ENCODE data around the gene IFT88. TPM values are rescaled to one million over a fixed set of nuclear protein-coding genes. Genes with fewer than 3 reads are reported as not detected.

Gene IFT88
- total and polyA plus RNA-seq, 11 donors: 3.4 to 11.4 (median 8.2) TPM

GRCh38 chr13:20585371-20585770 lies 18.4 kb downstream of the IFT88 start:
- no peak for DNase-seq
- intact Hi-C loops (cut with DNase I): no loop called here
- ATAC-seq: no peak
- no peak overlapping the region for H3K4me3 ChIP-seq
- H3K27me3 ChIP-seq: no peaks in the 10 kb centered on the region
- H3K9me3 ChIP-seq: peaks cover 0 to 21% (median 9%) of the 10 kb centered on the region in 12 donors
- TF ChIP-seq POLR2A (IDR thresholded peaks at IDR 0.05) (no peak), CTCF (IDR thresholded peaks at IDR 0.05) (no peak)
- no peak overlapping the region for H3K27ac ChIP-seq
- peaks cover 0 to 40% (median 21%) of the 10 kb centered on the region in 9 donors for H3K36me3 ChIP-seq
- WGBS, 4 donors: 95 to 99% (median 96%) methylated on average over 2 of the region's 2 CpGs
- H3K4me1 ChIP-seq: peaks cover 0 to 5% (median 0%) of the 10 kb centered on the region in 12 donors

DNA sequence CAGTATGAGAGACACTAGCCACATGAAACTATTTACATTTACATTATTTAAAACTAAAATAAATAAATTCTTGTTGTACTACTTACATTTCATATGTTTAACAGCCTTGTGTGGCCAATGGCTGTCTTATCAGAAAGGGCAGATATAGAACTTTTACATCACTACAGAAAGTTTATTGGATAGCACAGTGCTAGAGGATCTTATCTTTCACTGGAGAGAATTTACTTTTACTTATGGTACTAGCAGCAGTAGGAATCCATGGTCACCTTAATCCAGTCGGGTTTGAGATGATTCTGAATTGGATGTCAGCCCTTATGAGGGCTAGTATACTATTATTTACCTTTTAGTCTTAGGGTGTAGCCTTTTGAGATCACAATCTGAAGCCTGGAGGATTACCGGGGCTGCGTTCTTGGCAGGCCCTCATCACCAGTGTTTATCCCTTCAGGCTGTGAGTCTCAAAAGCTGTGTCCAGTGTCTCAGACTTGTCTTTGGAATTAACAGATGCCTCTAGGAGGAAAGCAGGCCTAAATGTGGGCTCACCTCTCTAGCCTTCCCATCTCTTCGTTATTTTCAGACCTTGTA lies 21.7 kb downstream of the IFT88 start:
- 84 to 92% (median 89%) methylated on average over 4 of the region's 4 CpGs for WGBS, 4 donors
- ATAC-seq: no peak
- no peak overlapping the region for H3K4me3 ChIP-seq
- H3K36me3 ChIP-seq: peaks cover 0 to 46% (median 21%) of the 10 kb centered on the region in 9 donors
- H3K9me3 ChIP-seq: peaks cover 0 to 18% (median 4%) of the 10 kb centered on the region in 12 donors
- TF ChIP-seq CTCF (IDR thresholded peaks at IDR 0.05): no peak
- no peak for TF ChIP-seq POLR2A (IDR thresholded peaks at IDR 0.05)
- no peak for DNase-seq
- no peaks in the 10 kb centered on the region for H3K4me1 ChIP-seq
- H3K27me3 ChIP-seq: no peaks in the 10 kb centered on the region
- intact Hi-C loops (cut with DNase I): no loop called here
- H3K27ac ChIP-seq: no peak overlapping the region

- no peak overlapping the region for H3K27ac ChIP-seq
- H3K4me1 ChIP-seq: no peaks in the 10 kb centered on the region
- no peak overlapping the region for H3K4me3 ChIP-seq
- TF ChIP-seq CTCF (IDR thresholded peaks at IDR 0.05) (no peak), POLR2A (IDR thresholded peaks at IDR 0.05) (no peak)
- intact Hi-C loops (cut with DNase I): no loop called here
- ATAC-seq (no peak), DNase-seq (no peak)
- no peaks in the 10 kb centered on the region for H3K9me3 ChIP-seq
- 93 to 97% (median 95%) methylated on average over 2 of the region's 2 CpGs for WGBS, 4 donors
- H3K27me3 ChIP-seq: no peaks in the 10 kb centered on the region
- H3K36me3 ChIP-seq: peaks cover 0 to 39% (median 5%) of the 10 kb centered on the region in 9 donors
These were observed 23.6 kb downstream of the IFT88 start for GRCh38 chr13:20590561-20590960.

DNA sequence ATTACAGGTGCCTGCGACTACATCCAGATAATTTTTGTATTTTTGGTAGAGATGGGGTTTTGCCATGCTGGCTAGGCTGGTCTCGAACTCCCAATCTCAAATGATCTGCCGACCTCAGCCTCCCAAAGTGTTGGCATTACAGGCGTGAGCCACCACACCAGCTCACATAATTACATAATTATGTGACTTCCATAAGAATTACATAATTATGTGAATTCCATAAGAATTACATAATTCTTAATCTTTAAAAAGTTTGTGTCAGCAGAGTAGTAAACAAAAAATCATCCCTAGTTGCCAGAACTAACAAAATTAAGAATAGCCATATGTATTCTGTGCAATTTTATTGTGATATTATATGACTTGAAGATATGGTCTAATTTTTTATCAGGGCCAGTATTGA lies 25.6 kb downstream of the IFT88 start:
- Histone ChIP-seq H3K27ac (no peak overlapping the region), H3K9me3 (no peaks in the 10 kb centered on the region), H3K4me1 (no peaks in the 10 kb centered on the region), H3K36me3 (peaks cover 0 to 51% (median 16%) of the 10 kb centered on the region in 9 donors), H3K27me3 (no peaks in the 10 kb centered on the region), H3K4me3 (no peak overlapping the region)
- ATAC-seq (no peak), DNase-seq (no peak)
- WGBS, 4 donors: 92 to 99% (median 94%) methylated on average over 4 of the region's 4 CpGs
- TF ChIP-seq CTCF (IDR thresholded peaks at IDR 0.05) (no peak), POLR2A (IDR thresholded peaks at IDR 0.05) (no peak)
- intact Hi-C loops (cut with DNase I): no loop called here

All from heart left ventricle (tissue), 16 donors.